ENCODE data around the gene GINS3. TPM values are rescaled to one million over a fixed set of nuclear protein-coding genes. Genes with fewer than 3 reads are reported as not detected.

GINS3 gene
- total RNA-seq, result 1 to 10 TPM; 1.2 to 2.0 (median 1.8) TPM

GRCh38 chr16:58392215-58393137 lies at the start of gene GINS3:
Gene GINS3, plus strand, starts transcription at chr16:58392471. Its CDS starts 131 bp downstream, at chr16:58392602.
- WGBS, result 2% methylated on average over 57 of the region's 67 CpGs
- Histone ChIP-seq H3K4me3 (peak within 1 kb of the TSS; percentile 76 to 98 (median 86)), H3K36me3 (no peaks in the 10 kb centered on the region), H3K4me1 (peaks cover 6 to 12% (median 10%) of the 10 kb centered on the region in 4 donors), H3K27ac (replicated peaks in 1 of 4) (peak within 1 kb of the TSS; percentile 78 to 87 (median 82)), H3K27me3 (no peaks in the 10 kb centered on the region), H3K9me3 (no peaks in the 10 kb centered on the region)
- intact Hi-C loops (cut with DNase I), result no loop called here
- TF ChIP-seq POLR2A (IDR thresholded peaks at IDR 0.05; ENCODE audit: low read depth) (no peak), EP300 (IDR thresholded peaks at IDR 0.05) (no peak), CTCF (IDR thresholded peaks at IDR 0.05) (no peak), POLR2AphosphoS5 (IDR thresholded peaks at IDR 0.05) (peak; percentile 44 to 71)
- peak; percentile 94 for DNase-seq (ENCODE audit: extremely low spot score)

DNA sequence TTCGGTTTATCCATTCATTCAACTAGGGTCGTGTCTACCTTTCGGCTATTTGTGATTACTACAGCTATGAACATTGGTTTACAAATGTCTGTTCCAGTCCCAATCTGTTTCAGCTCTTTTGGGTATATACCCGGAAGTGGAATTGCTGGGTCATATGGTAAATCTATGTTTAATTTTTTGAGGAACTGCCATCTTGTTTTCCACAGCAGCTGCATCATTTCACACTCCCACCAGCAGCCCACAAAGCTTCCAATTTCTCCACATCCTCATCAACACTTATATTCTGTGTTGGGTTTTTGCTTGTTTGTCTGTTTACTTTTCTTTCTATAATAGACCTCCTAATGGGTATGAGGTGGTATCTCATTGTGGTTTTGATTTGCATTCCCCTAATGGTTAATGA lies 48.7 kb upstream of the GINS3 start:
- Histone ChIP-seq H3K4me3 (no peak overlapping the region), H3K4me1 (peaks cover 10 to 23% (median 16%) of the 10 kb centered on the region in 4 donors), H3K27me3 (peaks cover 0 to 3% (median 0%) of the 10 kb centered on the region in 4 donors), H3K36me3 (no peaks in the 10 kb centered on the region), H3K27ac (replicated peaks in 1 of 4) (no peak overlapping the region), H3K9me3 (no peaks in the 10 kb centered on the region)
- intact Hi-C loops (cut with DNase I), result no loop called here
- 81% methylated on average over 4 of the region's 4 CpGs for WGBS
- TF ChIP-seq POLR2A (IDR thresholded peaks at IDR 0.05; ENCODE audit: low read depth), result no peak
- no peak for TF ChIP-seq POLR2AphosphoS5 (IDR thresholded peaks at IDR 0.05)
- TF ChIP-seq EP300 (IDR thresholded peaks at IDR 0.05), result no peak
- no peak for TF ChIP-seq CTCF (IDR thresholded peaks at IDR 0.05)
- DNase-seq (ENCODE audit: extremely low spot score), result no peak

DNA sequence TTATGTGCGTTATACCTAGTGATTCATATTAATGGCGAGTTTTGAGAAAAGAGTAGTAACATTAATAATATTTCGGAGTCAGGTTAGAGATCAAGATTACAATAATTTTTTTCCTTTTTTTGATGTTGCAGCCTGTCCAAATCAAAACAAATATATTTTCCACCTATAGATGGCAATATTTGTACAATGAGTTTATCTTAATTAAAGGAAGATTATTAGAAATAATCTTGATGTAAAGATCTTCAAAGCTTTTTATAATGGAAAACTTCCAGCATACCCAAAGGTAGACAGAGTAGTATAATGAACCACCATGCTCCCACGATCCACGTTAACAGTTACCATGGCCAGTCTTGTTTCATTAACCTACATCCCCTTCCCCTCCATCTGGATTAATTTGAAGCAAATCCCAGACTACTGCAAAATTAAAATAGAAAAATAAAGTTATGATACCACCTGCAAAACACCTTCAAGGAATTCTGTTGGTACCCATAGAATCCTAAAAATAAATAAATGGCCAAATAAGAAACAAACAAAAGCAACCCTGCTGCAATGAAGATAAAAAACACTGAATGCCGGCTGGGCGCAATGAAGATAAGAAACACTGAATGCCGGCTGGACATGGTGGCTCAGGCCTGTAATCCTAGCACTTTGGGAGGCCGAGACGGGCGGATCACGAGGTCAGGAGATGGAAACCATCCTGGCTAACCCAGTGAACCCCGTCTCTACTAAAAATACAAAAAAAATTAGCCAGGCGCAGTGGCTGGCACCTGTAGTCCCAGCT lies 46.5 kb upstream of the GINS3 start:
- Histone ChIP-seq H3K4me3 (no peak overlapping the region), H3K36me3 (no peaks in the 10 kb centered on the region), H3K27ac (replicated peaks in 1 of 4) (no peak overlapping the region), H3K27me3 (peaks cover 0 to 3% (median 0%) of the 10 kb centered on the region in 4 donors), H3K9me3 (no peaks in the 10 kb centered on the region), H3K4me1 (peaks cover 10 to 17% (median 13%) of the 10 kb centered on the region in 4 donors)
- peak in 1 of 3 experiments; percentile 17 for TF ChIP-seq CTCF (IDR thresholded peaks at IDR 0.05)
- no peak for TF ChIP-seq EP300 (IDR thresholded peaks at IDR 0.05)
- no peak for TF ChIP-seq POLR2A (IDR thresholded peaks at IDR 0.05; ENCODE audit: low read depth)
- intact Hi-C loops (cut with DNase I), result no loop called here
- no peak for DNase-seq (ENCODE audit: extremely low spot score)
- WGBS, result 82% methylated on average over 14 of the region's 14 CpGs

- peaks cover 10 to 17% (median 13%) of the 10 kb centered on the region in 4 donors for H3K4me1 ChIP-seq
- H3K9me3 ChIP-seq, result no peaks in the 10 kb centered on the region
- no peaks in the 10 kb centered on the region for H3K27me3 ChIP-seq
- H3K4me3 ChIP-seq, result no peak overlapping the region
- no peak for DNase-seq (ENCODE audit: extremely low spot score)
- intact Hi-C loops (cut with DNase I), result no loop called here
- H3K36me3 ChIP-seq, result no peaks in the 10 kb centered on the region
- 34% methylated on average over 5 of the region's 5 CpGs for WGBS
- TF ChIP-seq CTCF (IDR thresholded peaks at IDR 0.05) (no peak), EP300 (IDR thresholded peaks at IDR 0.05) (no peak), POLR2AphosphoS5 (IDR thresholded peaks at IDR 0.05) (no peak), POLR2A (IDR thresholded peaks at IDR 0.05; ENCODE audit: low read depth) (no peak)
- H3K27ac ChIP-seq (replicated peaks in 1 of 4), result peak overlapping the region in 1 of 4 donors; percentile 25
These were observed 45.4 kb upstream of the GINS3 start for GRCh38 chr16:58346831-58347371.
